PFSK-1 (cell line): ENCODE results near the gene HSPBAP1.

Source experiments
- POLR2AphosphoS5 ChIP-seq: IDR thresholded peaks from 2 replicates; pipeline ENCODE4 v1.6.1; 2012; ENCODE audit warnings: low read depth, mild to moderate bottlenecking, control low read depth, low read length, moderate library complexity
- SIN3A ChIP-seq: IDR thresholded peaks from 2 replicates; pipeline ENCODE4 v1.6.1; 2012; ENCODE audit warnings: mild to moderate bottlenecking, low read length, moderate library complexity, borderline replicate concordance; ENCODE audit not compliant: insufficient read depth
- TAF1 ChIP-seq: IDR thresholded peaks from 2 replicates; pipeline ENCODE4 v1.6.1; 2012; ENCODE audit warnings: low read length, control low read depth, borderline replicate concordance; ENCODE audit not compliant: insufficient read depth
- TF ChIP-seq, protein P1 (sequence below), 2 experiments: IDR thresholded peaks; 2 replicates each; pipeline versions ENCODE4 v1.6.1 to v1.8.0; 2011 to 2012; ENCODE audit warnings: low read depth in 2 of 2, low read length in 2 of 2, control low read depth in 1 of 2, inconsistent platforms in 1 of 2, mild to moderate bottlenecking in 1 of 2, moderate library complexity in 1 of 2; ENCODE audit not compliant: insufficient read depth in 1 of 2

DNA sequence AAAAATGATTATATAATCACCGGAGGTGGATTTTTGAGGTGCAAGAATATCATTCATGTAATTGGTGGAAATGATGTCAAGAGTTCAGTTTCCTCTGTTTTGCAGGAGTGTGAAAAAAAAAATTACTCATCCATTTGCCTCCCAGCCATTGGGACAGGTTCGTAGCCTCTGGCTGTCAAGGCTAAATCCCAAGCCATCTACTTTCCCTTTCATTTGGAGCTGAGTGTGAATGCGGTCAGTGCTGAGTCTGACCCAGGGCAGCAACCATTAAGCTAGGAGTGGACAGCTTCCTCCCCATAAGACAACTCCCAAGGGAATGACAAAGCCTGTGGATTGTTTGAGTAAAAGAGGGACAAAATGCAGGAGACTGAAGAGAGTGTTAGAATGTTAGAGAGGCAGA lies 79.4 kb downstream of the HSPBAP1 start:
- TF ChIP-seq, protein P1, sequence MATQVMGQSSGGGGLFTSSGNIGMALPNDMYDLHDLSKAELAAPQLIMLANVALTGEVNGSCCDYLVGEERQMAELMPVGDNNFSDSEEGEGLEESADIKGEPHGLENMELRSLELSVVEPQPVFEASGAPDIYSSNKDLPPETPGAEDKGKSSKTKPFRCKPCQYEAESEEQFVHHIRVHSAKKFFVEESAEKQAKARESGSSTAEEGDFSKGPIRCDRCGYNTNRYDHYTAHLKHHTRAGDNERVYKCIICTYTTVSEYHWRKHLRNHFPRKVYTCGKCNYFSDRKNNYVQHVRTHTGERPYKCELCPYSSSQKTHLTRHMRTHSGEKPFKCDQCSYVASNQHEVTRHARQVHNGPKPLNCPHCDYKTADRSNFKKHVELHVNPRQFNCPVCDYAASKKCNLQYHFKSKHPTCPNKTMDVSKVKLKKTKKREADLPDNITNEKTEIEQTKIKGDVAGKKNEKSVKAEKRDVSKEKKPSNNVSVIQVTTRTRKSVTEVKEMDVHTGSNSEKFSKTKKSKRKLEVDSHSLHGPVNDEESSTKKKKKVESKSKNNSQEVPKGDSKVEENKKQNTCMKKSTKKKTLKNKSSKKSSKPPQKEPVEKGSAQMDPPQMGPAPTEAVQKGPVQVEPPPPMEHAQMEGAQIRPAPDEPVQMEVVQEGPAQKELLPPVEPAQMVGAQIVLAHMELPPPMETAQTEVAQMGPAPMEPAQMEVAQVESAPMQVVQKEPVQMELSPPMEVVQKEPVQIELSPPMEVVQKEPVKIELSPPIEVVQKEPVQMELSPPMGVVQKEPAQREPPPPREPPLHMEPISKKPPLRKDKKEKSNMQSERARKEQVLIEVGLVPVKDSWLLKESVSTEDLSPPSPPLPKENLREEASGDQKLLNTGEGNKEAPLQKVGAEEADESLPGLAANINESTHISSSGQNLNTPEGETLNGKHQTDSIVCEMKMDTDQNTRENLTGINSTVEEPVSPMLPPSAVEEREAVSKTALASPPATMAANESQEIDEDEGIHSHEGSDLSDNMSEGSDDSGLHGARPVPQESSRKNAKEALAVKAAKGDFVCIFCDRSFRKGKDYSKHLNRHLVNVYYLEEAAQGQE (IDR thresholded peaks at IDR 0.05; ENCODE audit: insufficient read depth in 1 of 2, low read depth in 2 of 2, low read length in 2 of 2): no peak
- TF ChIP-seq SIN3A (no peak), POLR2AphosphoS5 (no peak), TAF1 (no peak)
